ENCODE measurements around the gene CCDC24. TPM values are rescaled to one million over a fixed set of nuclear protein-coding genes. Genes with fewer than 3 reads are reported as not detected.
A peak's percentile ranks its signal among the peaks of the same experiment; 100 is the strongest.

The CCDC24 gene
- total RNA-seq, 1 donor from 2014 or later = 4.8 TPM

- no peaks in the 10 kb centered on the region for H3K9me3 ChIP-seq
- no peak for DNase-seq (ENCODE audit: low spot score in 2 of 2)
- H3K27ac ChIP-seq = no peak overlapping the region
- no peak overlapping the region for H3K4me3 ChIP-seq
- H3K4me1 ChIP-seq = peaks cover 6 to 8% of the 10 kb centered on the region in 2 donors
- H3K27me3 ChIP-seq = no peaks in the 10 kb centered on the region
- H3K36me3 ChIP-seq = peaks cover 19 to 20% of the 10 kb centered on the region in 2 donors
- intact Hi-C loops (cut with DNase I) = no loop called here
- TF ChIP-seq, protein P1, sequence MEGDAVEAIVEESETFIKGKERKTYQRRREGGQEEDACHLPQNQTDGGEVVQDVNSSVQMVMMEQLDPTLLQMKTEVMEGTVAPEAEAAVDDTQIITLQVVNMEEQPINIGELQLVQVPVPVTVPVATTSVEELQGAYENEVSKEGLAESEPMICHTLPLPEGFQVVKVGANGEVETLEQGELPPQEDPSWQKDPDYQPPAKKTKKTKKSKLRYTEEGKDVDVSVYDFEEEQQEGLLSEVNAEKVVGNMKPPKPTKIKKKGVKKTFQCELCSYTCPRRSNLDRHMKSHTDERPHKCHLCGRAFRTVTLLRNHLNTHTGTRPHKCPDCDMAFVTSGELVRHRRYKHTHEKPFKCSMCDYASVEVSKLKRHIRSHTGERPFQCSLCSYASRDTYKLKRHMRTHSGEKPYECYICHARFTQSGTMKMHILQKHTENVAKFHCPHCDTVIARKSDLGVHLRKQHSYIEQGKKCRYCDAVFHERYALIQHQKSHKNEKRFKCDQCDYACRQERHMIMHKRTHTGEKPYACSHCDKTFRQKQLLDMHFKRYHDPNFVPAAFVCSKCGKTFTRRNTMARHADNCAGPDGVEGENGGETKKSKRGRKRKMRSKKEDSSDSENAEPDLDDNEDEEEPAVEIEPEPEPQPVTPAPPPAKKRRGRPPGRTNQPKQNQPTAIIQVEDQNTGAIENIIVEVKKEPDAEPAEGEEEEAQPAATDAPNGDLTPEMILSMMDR (IDR thresholded peaks at IDR 0.05) = no peak
Measured at GRCh38 chr1:43968348-43968948, 23.0 kb upstream of the CCDC24 start.

GRCh38 chr1:43969416-43969745 lies 22.0 kb upstream of the CCDC24 start:
- H3K4me1 ChIP-seq = peaks cover 6 to 8% of the 10 kb centered on the region in 2 donors
- no peak overlapping the region for H3K27ac ChIP-seq
- H3K4me3 ChIP-seq = peak overlapping the region in 1 of 2 donors; percentile 83
- DNase-seq (ENCODE audit: low spot score in 2 of 2) = no peak
- peaks cover 13 to 15% of the 10 kb centered on the region in 2 donors for H3K36me3 ChIP-seq
- TF ChIP-seq, protein P1 (IDR thresholded peaks at IDR 0.05) = no peak
- no peaks in the 10 kb centered on the region for H3K27me3 ChIP-seq
- intact Hi-C loops (cut with DNase I) = loop anchor here (1.0 kb wide), 2 partner anchors 22 to 23 kb away; partner anchors contain the start of genes CCDC24 and IPO13
- no peaks in the 10 kb centered on the region for H3K9me3 ChIP-seq

- no peak within 1 kb of the TSS for H3K27ac ChIP-seq
- TF ChIP-seq, protein P1 (IDR thresholded peaks at IDR 0.05) = peak in 1 of 3 experiments; percentile 2
Measured at GRCh38 chr1:43969746-43970466, 21.5 kb upstream of the CCDC24 start, which contains the start of gene DPH2. DPH2 (plus strand) TSS chr1:43970010; CDS start chr1:43970176, 166 bp downstream.

DNA sequence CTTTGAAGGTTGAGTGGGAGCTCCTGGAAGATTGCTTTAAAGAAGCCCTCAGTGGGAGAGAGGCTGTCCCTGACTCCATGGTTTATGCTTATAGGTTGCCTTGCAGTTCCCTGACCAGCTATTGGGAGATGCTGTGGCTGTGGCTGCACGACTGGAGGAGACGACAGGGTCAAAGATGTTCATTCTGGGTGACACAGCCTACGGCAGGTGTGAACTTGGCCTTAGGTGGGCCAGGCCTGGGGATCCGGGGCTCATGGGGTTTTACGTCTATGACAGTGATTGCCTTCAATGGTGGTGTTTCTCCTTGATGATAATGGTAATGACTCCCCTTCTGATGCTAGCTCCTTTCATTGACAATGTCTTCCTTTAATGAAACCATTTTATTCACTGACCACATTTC lies 20.9 kb upstream of the CCDC24 start:
- Histone ChIP-seq H3K27me3 (no peaks in the 10 kb centered on the region), H3K9me3 (no peaks in the 10 kb centered on the region), H3K27ac (no peak overlapping the region), H3K36me3 (peaks cover 10 to 11% of the 10 kb centered on the region in 2 donors), H3K4me3 (peak overlapping the region; percentile 68 to 83), H3K4me1 (peaks cover 6 to 9% of the 10 kb centered on the region in 2 donors)
- TF ChIP-seq, protein P1 (IDR thresholded peaks at IDR 0.05) = no peak
- intact Hi-C loops (cut with DNase I) = loop anchor here (5.0 kb wide), 1 partner anchor 263 kb away; the partner anchor contains the start of gene ST3GAL3
- no peak for DNase-seq (ENCODE audit: low spot score in 2 of 2)

More at GRCh38 chr1:43969746-43970466, 21.5 kb upstream of the CCDC24 start, which contains the start of gene DPH2:
- intact Hi-C loops (cut with DNase I) = loop anchor here (1.0 to 5.0 kb wide), 3 partner anchors 21 to 263 kb away; partner anchors contain the start of genes CCDC24, IPO13 and ST3GAL3
- H3K36me3 ChIP-seq = peaks cover 10 to 11% of the 10 kb centered on the region in 2 donors
- H3K4me1 ChIP-seq = peaks cover 6 to 8% of the 10 kb centered on the region in 2 donors
- peak; percentile 95 to 99 for DNase-seq (ENCODE audit: low spot score in 2 of 2)
- H3K9me3 ChIP-seq = no peaks in the 10 kb centered on the region
- H3K27me3 ChIP-seq = no peaks in the 10 kb centered on the region
- peak within 1 kb of the TSS; percentile 68 to 83 for H3K4me3 ChIP-seq

- Histone ChIP-seq H3K27ac (no peak overlapping the region), H3K4me1 (peaks cover 8 to 13% of the 10 kb centered on the region in 2 donors), H3K36me3 (peaks cover 7 to 11% of the 10 kb centered on the region in 2 donors), H3K9me3 (no peaks in the 10 kb centered on the region), H3K4me3 (peak overlapping the region; percentile 68 to 83), H3K27me3 (no peaks in the 10 kb centered on the region)
- intact Hi-C loops (cut with DNase I) = loop anchor here (5.0 kb wide), 1 partner anchor 264 kb away; the partner anchor contains the start of gene ST3GAL3
- no peak for DNase-seq (ENCODE audit: low spot score in 2 of 2)
- TF ChIP-seq, protein P1 (IDR thresholded peaks at IDR 0.05) = no peak
Measured at GRCh38 chr1:43970911-43971310, 20.5 kb upstream of the CCDC24 start.

Measured in ascending aorta (tissue), 2 donors.